Measurements from ENCODE around the gene SOWAHD.
"Not testable (repeated sequence)": the region's sequence is repeated elsewhere in the genome, so short reads cannot be mapped to it uniquely, and the experiment has no call there.

SOWAHD gene

DNA sequence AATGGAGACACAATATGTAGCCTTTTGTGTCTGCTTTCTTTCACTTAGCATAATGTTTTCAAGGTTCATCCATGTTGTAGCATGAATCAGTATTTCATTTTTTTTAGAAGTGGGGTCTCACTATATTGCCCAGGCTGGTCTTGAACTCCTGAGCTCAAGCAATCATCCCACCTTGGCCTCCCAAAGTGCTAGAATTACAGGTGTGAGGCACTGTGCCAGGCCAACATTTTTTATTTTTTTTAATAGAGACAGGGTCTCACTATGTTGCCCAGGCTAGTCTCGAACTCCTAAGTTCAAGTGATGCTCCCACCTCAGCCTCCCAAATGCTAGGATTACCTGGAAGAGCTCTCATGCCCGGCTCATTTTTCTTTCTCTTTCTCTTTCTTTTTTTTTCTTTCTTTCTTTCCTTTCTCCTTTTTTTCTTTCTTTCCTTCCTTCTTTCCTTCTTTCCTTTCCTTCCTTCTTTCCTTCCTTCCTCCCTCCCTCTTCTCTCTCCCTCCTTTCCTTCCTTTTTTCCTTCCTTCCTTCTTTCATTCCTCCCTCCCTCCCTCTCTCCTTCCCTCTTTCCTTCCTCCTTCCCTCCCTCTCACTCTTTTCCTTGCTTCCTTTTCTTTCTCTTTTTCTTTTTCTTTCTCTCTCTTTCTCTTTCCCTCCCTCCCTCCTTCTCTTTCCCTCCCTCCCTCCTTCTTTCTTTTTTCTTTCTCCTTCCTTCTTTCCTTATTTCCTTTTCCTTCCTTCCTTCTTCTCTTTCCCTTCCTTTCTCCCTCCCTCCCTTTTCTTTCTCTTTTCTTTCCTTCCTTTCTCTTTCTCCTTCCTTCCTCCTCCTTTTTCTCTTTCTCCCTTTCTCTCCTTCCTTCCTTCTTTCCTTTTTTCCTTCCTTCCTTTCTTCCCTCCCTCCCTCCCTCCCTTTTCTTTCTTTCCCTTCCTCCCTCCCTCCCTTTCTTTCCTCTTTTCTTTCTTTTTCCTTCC, 43.1 kb downstream of the SOWAHD start:
- TF ChIP-seq, protein P1, sequence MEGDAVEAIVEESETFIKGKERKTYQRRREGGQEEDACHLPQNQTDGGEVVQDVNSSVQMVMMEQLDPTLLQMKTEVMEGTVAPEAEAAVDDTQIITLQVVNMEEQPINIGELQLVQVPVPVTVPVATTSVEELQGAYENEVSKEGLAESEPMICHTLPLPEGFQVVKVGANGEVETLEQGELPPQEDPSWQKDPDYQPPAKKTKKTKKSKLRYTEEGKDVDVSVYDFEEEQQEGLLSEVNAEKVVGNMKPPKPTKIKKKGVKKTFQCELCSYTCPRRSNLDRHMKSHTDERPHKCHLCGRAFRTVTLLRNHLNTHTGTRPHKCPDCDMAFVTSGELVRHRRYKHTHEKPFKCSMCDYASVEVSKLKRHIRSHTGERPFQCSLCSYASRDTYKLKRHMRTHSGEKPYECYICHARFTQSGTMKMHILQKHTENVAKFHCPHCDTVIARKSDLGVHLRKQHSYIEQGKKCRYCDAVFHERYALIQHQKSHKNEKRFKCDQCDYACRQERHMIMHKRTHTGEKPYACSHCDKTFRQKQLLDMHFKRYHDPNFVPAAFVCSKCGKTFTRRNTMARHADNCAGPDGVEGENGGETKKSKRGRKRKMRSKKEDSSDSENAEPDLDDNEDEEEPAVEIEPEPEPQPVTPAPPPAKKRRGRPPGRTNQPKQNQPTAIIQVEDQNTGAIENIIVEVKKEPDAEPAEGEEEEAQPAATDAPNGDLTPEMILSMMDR (IDR thresholded peaks at IDR 0.05; ENCODE audit: borderline replicate concordance, insufficient read depth, low read depth, low read length), result no peak
- H3K4me3 ChIP-seq (ENCODE audit: low read depth, low read length), result no peak overlapping the region

DNA sequence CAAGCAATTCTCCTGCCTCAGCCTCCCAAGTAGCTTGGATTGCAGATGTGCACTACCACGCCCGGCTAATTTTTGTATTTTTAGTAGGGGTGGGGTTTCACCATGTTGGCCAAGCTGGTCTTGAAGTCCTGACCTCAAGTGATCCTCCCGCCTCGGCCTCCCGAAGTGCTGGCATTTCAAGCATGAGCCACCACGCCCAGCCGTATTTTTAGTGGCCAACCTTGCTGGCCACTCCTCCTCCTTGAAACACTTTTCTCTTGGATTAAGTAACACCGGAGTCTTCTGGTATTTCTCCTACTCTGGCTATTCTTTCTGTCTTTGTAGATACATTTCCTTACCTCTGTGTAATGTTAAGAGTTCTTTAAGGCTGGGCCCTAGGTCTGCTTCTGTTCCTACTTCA, 44.2 kb downstream of the SOWAHD start:
- TF ChIP-seq, protein P1 (IDR thresholded peaks at IDR 0.05; ENCODE audit: borderline replicate concordance, insufficient read depth, low read depth, low read length), result no peak
- H3K4me3 ChIP-seq (ENCODE audit: low read depth, low read length), result no peak overlapping the region

- H3K4me3 ChIP-seq (ENCODE audit: low read depth, low read length), result not testable (repeated sequence)
These were observed 50.1 kb downstream of the SOWAHD start for GRCh38 chrX:119808461-119808860.

DNA sequence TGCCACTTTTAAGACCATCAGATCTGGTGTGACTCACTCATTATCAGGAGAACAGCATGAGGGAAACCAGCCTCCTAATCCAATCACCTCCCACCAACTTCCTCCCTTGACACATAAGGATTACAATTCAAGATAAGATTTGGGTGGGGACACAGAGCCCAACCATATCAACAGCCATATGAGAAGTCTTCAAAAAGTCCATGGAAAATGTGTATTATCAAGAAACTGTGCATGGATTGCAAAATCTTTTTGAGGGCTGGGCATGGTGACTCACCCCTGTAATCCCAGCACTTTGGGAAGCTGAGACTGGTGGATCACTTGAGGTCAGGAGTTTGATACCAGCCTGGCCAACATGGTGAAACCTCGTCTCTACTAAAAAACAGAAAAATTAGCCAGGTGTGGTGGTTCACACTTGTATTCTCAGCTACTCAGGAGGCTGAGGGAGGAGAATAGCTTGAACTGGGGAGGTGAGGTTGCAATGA, 50.8 kb downstream of the SOWAHD start:
- TF ChIP-seq, protein P1 (IDR thresholded peaks at IDR 0.05; ENCODE audit: borderline replicate concordance, insufficient read depth, low read depth, low read length), result no peak
- no peak overlapping the region for H3K4me3 ChIP-seq (ENCODE audit: low read depth, low read length)
